ENCODE results near the gene AKT2.
A peak's percentile ranks its signal among the peaks of the same experiment; 100 is the strongest.

The AKT2 gene

GRCh38 chr19:40271706-40272105 lies 13.4 kb downstream of the AKT2 start:
- DNase-seq, result no peak

GRCh38 chr19:40270362-40271089 lies 14.6 kb downstream of the AKT2 start:
- DNase-seq, result peak; percentile 91 to 96

- no peak for DNase-seq
These were observed 15.8 kb downstream of the AKT2 start for GRCh38 chr19:40269216-40269940.

GRCh38 chr19:40267601-40267997 lies 17.5 kb downstream of the AKT2 start:
- DNase-seq, result no peak

GRCh38 chr19:40266912-40267600 lies 18.1 kb downstream of the AKT2 start:
- DNase-seq, result no peak

- DNase-seq, result peak; percentile 88 to 91
These were observed 19.0 kb downstream of the AKT2 start for GRCh38 chr19:40266119-40266518.

- DNase-seq, result no peak
These were observed 19.4 kb downstream of the AKT2 start for GRCh38 chr19:40265763-40266099.

- DNase-seq, result no peak
These were observed 19.9 kb downstream of the AKT2 start for GRCh38 chr19:40265055-40265762.

- no peak for DNase-seq
These were observed 20.7 kb downstream of the AKT2 start for GRCh38 chr19:40264314-40265054.

GRCh38 chr19:40263440-40264313 lies 21.5 kb downstream of the AKT2 start:
- DNase-seq, result peak in 1 of 2 experiments; percentile 13

- DNase-seq, result peak; percentile 19 to 65
These were observed 22.7 kb downstream of the AKT2 start for GRCh38 chr19:40262422-40262821.

- DNase-seq, result no peak
These were observed 23.5 kb downstream of the AKT2 start for GRCh38 chr19:40261631-40262030.

GRCh38 chr19:40257096-40257517 lies 28.0 kb downstream of the AKT2 start:
- DNase-seq, result no peak

GRCh38 chr19:40256512-40256911 lies 28.6 kb downstream of the AKT2 start:
- DNase-seq, result no peak

- no peak for DNase-seq
These were observed 29.5 kb downstream of the AKT2 start for GRCh38 chr19:40255619-40256166.

- DNase-seq, result no peak
These were observed 30.3 kb downstream of the AKT2 start for GRCh38 chr19:40254714-40255418.

- DNase-seq, result no peak
These were observed 31.5 kb downstream of the AKT2 start for GRCh38 chr19:40253611-40254092.

GRCh38 chr19:40252395-40252794 lies 32.8 kb downstream of the AKT2 start:
- no peak for DNase-seq

GRCh38 chr19:40251991-40252390 lies 33.2 kb downstream of the AKT2 start:
- no peak for DNase-seq

- no peak for DNase-seq
These were observed 33.9 kb downstream of the AKT2 start for GRCh38 chr19:40251244-40251643.

Data from NCI-H524 (cell line).